Measurements from ENCODE around the gene OR4B1.
"Not testable (repeated sequence)": the region's sequence is repeated elsewhere in the genome, so short reads cannot be mapped to it uniquely, and the experiment has no call there.

OR4B1 gene

GRCh38 chr11:48216510-48216909 lies at the start of gene OR4B1:
OR4B1 (plus strand) TSS chr11:48216810; CDS start chr11:48216810, 0 bp downstream.
- no peak for DNase-seq (ENCODE audit: low spot score)

GRCh38 chr11:48167380-48167779 lies 49.2 kb upstream of the OR4B1 start:
- DNase-seq (ENCODE audit: low spot score) = no peak

- no peak for DNase-seq (ENCODE audit: low spot score)
Observed at GRCh38 chr11:48168815-48169214, 47.8 kb upstream of the OR4B1 start.

GRCh38 chr11:48169259-48169658 lies 47.4 kb upstream of the OR4B1 start:
- DNase-seq (ENCODE audit: low spot score) = no peak

GRCh38 chr11:48169717-48170116 lies 46.9 kb upstream of the OR4B1 start:
- no peak for DNase-seq (ENCODE audit: low spot score)

GRCh38 chr11:48170241-48171233 lies 46.1 kb upstream of the OR4B1 start:
- no peak for DNase-seq (ENCODE audit: low spot score)

GRCh38 chr11:48172818-48173609 lies 43.6 kb upstream of the OR4B1 start:
- DNase-seq (ENCODE audit: low spot score) = peak; percentile 72

GRCh38 chr11:48177661-48178060 lies 38.9 kb upstream of the OR4B1 start:
- DNase-seq (ENCODE audit: low spot score) = no peak

- DNase-seq (ENCODE audit: low spot score) = no peak
Observed at GRCh38 chr11:48180627-48181026, 36.0 kb upstream of the OR4B1 start.

- DNase-seq (ENCODE audit: low spot score) = no peak
Observed at GRCh38 chr11:48182860-48183526, 33.6 kb upstream of the OR4B1 start.

- DNase-seq (ENCODE audit: low spot score) = no peak
Observed at GRCh38 chr11:48184452-48184851, 32.2 kb upstream of the OR4B1 start.

- not testable (repeated sequence) for DNase-seq (ENCODE audit: low spot score)
Observed at GRCh38 chr11:48190906-48191654, 25.5 kb upstream of the OR4B1 start.

- DNase-seq (ENCODE audit: low spot score) = no peak
Observed at GRCh38 chr11:48193876-48194275, 22.7 kb upstream of the OR4B1 start.

- no peak for DNase-seq (ENCODE audit: low spot score)
Observed at GRCh38 chr11:48207881-48208280, 8.7 kb upstream of the OR4B1 start.

GRCh38 chr11:48210052-48210451 lies 6.6 kb upstream of the OR4B1 start:
- no peak for DNase-seq (ENCODE audit: low spot score)

GRCh38 chr11:48228761-48229160 lies 12.2 kb downstream of the OR4B1 start:
- no peak for DNase-seq (ENCODE audit: low spot score)

GRCh38 chr11:48230057-48230456 lies 13.4 kb downstream of the OR4B1 start:
- not testable (repeated sequence) for DNase-seq (ENCODE audit: low spot score)

- DNase-seq (ENCODE audit: low spot score) = no peak
Observed at GRCh38 chr11:48237727-48238126, 21.1 kb downstream of the OR4B1 start.

- DNase-seq (ENCODE audit: low spot score) = no peak
Observed at GRCh38 chr11:48242501-48242900, 25.9 kb downstream of the OR4B1 start.

GRCh38 chr11:48244804-48245203 lies 28.2 kb downstream of the OR4B1 start, which contains the start of gene OR4X2:
OR4X2 (plus strand) TSS chr11:48245104; CDS start chr11:48245104, 0 bp downstream.
- DNase-seq (ENCODE audit: low spot score) = no peak

GRCh38 chr11:48248902-48249301 lies 32.3 kb downstream of the OR4B1 start:
- DNase-seq (ENCODE audit: low spot score) = no peak
